Activated naive CD4-positive, alpha-beta T cell (primary cell): Measurements from ENCODE around the gene RTCA.
"Not testable (repeated sequence)": the region's sequence is repeated elsewhere in the genome, so short reads cannot be mapped to it uniquely, and the experiment has no call there.

Experiments used
- DNase-seq, 4 experiments: peaks; one replicate each; lab custom pipeline; 2025; lab: John Stamatoyannopoulos, UW

Gene RTCA

GRCh38 chr1:100265931-100266740, at the start of gene RTCA:
RTCA (plus strand) TSS chr1:100266216; CDS start chr1:100266376, 160 bp downstream.
- DNase-seq: peak; percentile 88 to 94 (median 92)

- no peak for DNase-seq
Measured at GRCh38 chr1:100217834-100218233, 48.2 kb upstream of the RTCA start.

GRCh38 chr1:100219457-100219856, 46.6 kb upstream of the RTCA start:
- no peak for DNase-seq

GRCh38 chr1:100219883-100220282, 46.1 kb upstream of the RTCA start:
- no peak for DNase-seq

GRCh38 chr1:100222428-100222827, 43.6 kb upstream of the RTCA start:
- no peak for DNase-seq

DNA sequence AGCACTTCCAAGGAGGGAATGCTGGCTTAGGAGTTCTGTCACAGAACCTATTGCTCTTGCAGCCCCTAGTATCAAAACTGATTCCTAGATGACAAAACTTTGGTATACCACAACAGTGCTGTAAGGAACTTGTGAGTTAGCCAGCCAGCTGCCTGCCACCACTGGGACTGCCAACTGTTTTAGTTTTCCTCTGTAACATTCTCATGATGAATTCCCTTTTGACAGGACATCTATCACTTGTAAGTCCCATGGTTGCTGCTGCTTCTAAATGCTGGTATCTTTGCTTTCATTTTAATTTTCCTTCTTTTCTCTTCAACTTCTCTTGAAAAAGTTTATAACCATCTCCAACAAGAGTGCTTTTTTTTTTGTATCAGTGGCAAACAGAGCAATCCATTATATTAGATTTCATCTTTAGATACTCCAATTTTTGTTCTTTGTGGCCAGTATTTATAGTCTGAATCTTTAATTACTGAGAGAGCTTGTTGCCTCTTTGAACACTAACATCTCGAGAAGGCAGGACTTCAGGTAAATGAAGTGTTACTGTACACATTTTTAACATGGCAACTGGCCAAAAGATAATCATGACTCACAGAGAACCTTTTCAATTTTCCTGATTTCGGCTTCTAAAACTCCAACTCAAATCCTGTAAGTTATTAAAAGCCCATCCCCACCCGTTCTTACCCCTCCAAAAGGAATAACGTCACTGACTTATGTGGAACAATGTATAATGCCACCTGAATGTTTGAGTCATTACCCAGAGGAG, 36.2 kb upstream of the RTCA start:
- DNase-seq: no peak

GRCh38 chr1:100230765-100231164, 35.3 kb upstream of the RTCA start:
- no peak for DNase-seq

DNA sequence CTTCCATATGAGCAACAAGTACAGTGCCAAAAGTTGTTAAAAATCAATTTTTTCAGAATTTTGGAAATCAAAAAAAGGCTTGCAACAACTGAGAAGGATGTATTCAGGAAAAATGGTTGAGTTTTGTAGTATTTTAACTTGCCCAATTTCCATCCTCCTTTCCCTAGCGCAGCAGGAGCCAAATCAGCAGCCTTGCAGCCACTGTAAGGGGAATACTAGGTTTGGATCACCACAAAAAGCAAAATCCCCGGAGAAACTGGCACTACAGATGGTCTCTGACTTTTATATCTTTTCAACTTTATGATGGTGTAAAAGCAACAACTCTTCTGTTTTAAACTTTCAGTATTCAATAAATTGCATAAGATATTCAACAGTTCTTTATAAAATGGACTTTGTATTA, 34.3 kb upstream of the RTCA start:
- no peak for DNase-seq

- DNase-seq: no peak
Measured at GRCh38 chr1:100232156-100232555, 33.9 kb upstream of the RTCA start.

DNA sequence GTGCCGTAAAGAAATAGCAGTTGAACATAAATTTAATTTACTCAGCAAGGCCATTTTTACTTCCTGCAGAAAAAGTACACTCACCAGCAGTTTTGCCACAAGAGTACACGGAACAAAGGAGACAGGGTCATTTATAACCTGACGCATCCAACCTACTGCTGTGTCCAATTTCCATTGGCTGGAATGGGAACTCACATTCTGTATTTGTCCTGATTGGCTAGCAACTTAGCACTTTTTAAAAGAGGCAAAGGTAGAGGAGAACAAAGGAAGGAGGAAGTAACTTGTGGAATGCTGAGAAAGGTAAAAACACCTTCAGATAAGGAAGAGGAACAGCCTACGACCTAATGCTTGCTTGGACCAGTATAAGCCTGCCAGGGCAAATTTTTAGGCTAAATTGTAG, 32.5 kb upstream of the RTCA start:
- DNase-seq: not testable (repeated sequence)

DNA sequence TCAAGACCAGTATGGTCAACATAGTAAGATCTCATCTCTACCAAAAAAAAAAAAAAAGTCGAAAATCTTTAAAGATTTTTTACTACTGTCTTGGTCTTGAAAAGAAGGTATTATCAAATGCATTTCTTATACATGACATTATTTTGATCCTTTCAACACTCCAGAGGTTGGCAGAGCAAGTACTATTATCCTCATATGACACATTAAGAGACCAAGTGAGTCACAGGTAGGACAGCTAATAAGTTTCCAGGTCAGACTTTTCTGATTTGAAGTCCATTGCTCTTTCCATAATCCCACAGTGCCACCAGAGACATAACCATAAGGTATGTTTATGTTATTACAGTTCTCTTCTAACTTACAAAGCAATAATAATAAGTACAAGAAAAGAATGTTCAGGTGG, 31.6 kb upstream of the RTCA start:
- DNase-seq: no peak

GRCh38 chr1:100237091-100237490, 28.9 kb upstream of the RTCA start:
- no peak for DNase-seq

DNA sequence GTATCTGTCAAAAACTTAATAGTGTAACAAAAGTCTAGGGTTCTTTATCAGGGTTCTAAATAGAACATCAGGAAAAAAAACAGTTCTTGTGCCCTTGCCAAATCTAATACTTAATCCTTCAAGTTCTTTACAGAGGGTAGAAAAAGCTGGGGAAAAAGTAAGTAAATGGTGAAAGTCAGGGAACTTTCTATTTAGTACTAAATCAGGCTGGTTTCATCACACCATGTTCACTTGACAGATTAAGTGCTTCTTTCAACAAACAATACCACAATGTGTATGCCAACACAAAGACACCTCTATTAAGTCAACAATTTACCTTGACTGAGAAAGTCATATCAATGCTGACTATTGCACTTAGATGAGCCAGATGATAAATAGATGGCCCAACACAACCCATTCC, 26.1 kb upstream of the RTCA start:
- no peak for DNase-seq

GRCh38 chr1:100240631-100241030, 25.4 kb upstream of the RTCA start:
- no peak for DNase-seq

DNA sequence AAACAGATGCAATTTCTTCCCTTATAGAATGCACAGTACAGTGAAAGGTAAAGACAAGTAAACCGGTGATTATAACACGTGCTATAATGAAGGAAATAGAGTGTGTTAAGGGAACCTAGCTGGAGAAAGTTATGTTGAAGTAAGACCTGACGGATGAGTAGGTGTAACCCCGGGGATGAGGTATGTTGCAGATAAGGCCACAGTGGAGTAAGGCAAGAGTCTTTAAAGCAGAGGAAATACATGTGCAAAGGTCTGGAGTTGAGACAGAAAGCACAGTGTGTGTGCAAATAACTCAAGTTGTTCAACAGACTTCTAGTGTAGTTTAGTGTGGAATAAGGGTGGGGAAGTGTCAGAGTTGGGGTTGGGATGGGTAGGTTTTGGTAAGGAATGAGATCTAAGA, 19.3 kb upstream of the RTCA start:
- DNase-seq: no peak

GRCh38 chr1:100249155-100249536, 16.9 kb upstream of the RTCA start:
- DNase-seq: no peak

GRCh38 chr1:100249537-100250257, 16.3 kb upstream of the RTCA start, which contains the start of gene DBT:
DBT (minus strand) TSS chr1:100249834; CDS start chr1:100249820, 14 bp downstream.
- peak; percentile 69 to 83 (median 77) for DNase-seq

GRCh38 chr1:100250264-100250663, 15.8 kb upstream of the RTCA start:
- no peak for DNase-seq

- no peak for DNase-seq
Measured at GRCh38 chr1:100250807-100251206, 15.2 kb upstream of the RTCA start.

DNA sequence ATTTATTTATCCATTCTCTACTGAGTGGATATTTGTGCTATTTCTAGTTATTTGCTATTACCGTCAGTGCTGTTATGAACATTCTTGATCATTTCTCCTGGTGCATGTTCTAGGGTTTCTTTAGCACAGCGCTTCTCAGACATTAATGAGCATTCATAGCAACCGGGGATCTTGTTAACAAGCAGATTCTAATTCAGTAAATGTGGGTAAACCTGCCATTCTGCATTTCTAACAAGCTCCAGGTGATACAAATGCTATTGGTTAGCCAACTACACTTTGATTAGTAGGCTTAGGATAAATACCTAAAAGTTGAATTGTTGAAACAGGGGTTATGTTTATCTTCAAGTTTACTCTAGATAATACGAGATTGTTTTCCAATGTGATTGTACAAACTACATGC, 13.1 kb upstream of the RTCA start:
- DNase-seq: no peak

GRCh38 chr1:100253552-100253951, 12.5 kb upstream of the RTCA start:
- DNase-seq: no peak

DNA sequence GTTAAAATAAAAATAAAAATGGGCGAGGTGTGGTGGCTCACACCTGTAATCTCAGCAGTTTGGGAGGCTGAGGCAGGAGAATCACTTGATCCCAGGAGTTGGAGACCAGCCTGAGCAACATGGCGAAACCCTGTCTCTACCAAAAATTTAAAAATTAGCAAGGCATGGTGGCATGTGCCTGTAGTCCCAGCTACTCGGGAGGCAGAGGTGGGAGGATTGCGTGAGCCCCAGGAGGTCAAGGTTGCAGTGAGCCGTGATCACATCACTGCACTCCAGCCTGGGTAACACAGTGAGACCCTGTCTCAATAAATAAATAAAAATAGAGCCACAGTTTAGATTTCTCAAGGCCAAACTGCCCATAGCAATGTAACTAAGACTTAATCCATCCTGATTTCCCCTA, 9.7 kb upstream of the RTCA start:
- DNase-seq: not testable (repeated sequence)

DNA sequence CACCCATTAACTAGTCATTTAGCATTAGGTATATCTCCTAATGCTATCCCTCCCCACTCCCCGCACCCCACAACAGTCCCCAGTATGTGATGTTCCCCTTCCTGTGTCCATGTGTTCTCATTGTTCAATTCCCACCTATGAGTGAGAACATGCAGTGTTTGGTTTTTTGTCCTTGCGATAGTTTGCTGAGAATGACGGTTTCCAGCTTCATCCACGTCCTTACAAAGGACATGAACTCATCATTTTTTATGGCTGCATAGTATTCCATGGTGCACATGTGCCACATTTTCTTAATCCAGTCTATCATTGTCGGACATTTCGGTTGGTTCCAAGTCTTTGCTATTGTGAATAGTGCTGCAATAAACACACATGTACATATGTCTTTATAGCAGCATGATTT, 7.6 kb upstream of the RTCA start:
- DNase-seq: not testable (repeated sequence)
